ENCODE data around the gene ADIPOR2. TPM values are rescaled to one million over a fixed set of nuclear protein-coding genes. Genes with fewer than 3 reads are reported as not detected.

The ADIPOR2 gene
- total and polyA plus RNA-seq, 2 of the 4 experiments (the other 2 are of a cell fraction), result 20.0 to 24.9 TPM

- intact Hi-C loops (cut with micrococcal nuclease), result no loop called here
- DNase-seq (no peak), ATAC-seq (ENCODE audit: low read depth) (no peak)
- ChIA-PET POLR2A (ENCODE audit: unreplicated experiment) (no interaction called here), CTCF (no interaction called here)
- Histone ChIP-seq H3K9me3 (ENCODE audit: control insufficient read depth, insufficient read depth, low read length) (no peaks in the 10 kb centered on the region), H3K27ac (ENCODE audit: insufficient read depth, low read length) (no peak overlapping the region), H3K9me1 (ENCODE audit: insufficient read depth, low read length) (peaks cover 7% of the 10 kb centered on the region), H3K27me3 (ENCODE audit: control insufficient read depth, insufficient read depth, low read length) (peaks cover 35% of the 10 kb centered on the region), H3K4me3 (ENCODE audit: insufficient read depth, low read depth, low read length) (no peak overlapping the region), H3K14ac (replicated peaks; ENCODE audit: low read depth, low read length) (no peak overlapping the region), H2BK5ac (ENCODE audit: low read depth, low read length, poor library complexity, severe bottlenecking) (no peak overlapping the region), H4K91ac (ENCODE audit: insufficient read depth, low read depth, low read length) (no peak overlapping the region), H3K4ac (ENCODE audit: low read depth, low read length) (no peak overlapping the region), H2BK20ac (ENCODE audit: low read depth, low read length) (no peak overlapping the region), H2AFZ (replicated peaks; ENCODE audit: low read length, poor library complexity) (no peak overlapping the region), H2BK120ac (ENCODE audit: low read depth, low read length) (no peak overlapping the region), H4K5ac (ENCODE audit: low read depth, low read length) (no peak overlapping the region), H3K56ac (ENCODE audit: extremely low read depth, insufficient read depth, low read length) (no peak overlapping the region), H3K23ac (ENCODE audit: low read depth, low read length) (no peak overlapping the region), H3K36me3 (ENCODE audit: control insufficient read depth, insufficient read depth, low read length) (no peaks in the 10 kb centered on the region), H3K4me1 (ENCODE audit: control insufficient read depth, insufficient read depth, low read length) (no peaks in the 10 kb centered on the region; the same call in 1 of the 2 replicates), H3K9ac (ENCODE audit: low read depth, low read length) (no peak overlapping the region), H3K79me1 (ENCODE audit: low read depth in 1 of 2, low read length in 2 of 2) (no peaks in the 10 kb centered on the region), H3K4me2 (ENCODE audit: low read depth, low read length) (no peak overlapping the region), H4K20me1 (ENCODE audit: insufficient read depth, low read length) (no peaks in the 10 kb centered on the region), H2AK9ac (replicated peaks; ENCODE audit: low read depth, low read length, poor library complexity) (no peak overlapping the region), H4K8ac (ENCODE audit: low read depth in 2 of 2, low read length in 2 of 2) (no peak overlapping the region), H2AK5ac (ENCODE audit: low read depth, low read length) (no peak overlapping the region), H2BK15ac (ENCODE audit: low read depth, low read length) (no peak overlapping the region), H3K18ac (ENCODE audit: low read depth, low read length) (no peak overlapping the region)
- dilution Hi-C loops (cut with HindIII; ENCODE audit: low sequenced_read_pairs, unreplicated experiment), result no loop called here
- no CpG with 5 or more reads among the region's 8 CpGs for WGBS, 2 experiments (ENCODE audit: extremely low coverage in 2 of 2, insufficient read length in 1 of 2)
- TF ChIP-seq FOS (IDR thresholded peaks at IDR 0.05; ENCODE audit: low read depth, low read length) (no peak), CTCF (conservative IDR thresholded peaks at IDR 0.05; ENCODE audit: low read depth, low read length) (no peak), CEBPB (IDR thresholded peaks at IDR 0.05; ENCODE audit: low read depth, low read length) (no peak), MXI1 (IDR thresholded peaks at IDR 0.05; ENCODE audit: borderline replicate concordance, low read depth, low read length) (no peak), BHLHE40 (IDR thresholded peaks at IDR 0.05; ENCODE audit: low read depth, low read length) (no peak)
- no TSS peak for BruUV-seq (replicated peaks)
- in situ Hi-C loops (cut with MboI; ENCODE audit: low sequenced_read_pairs), result loop anchor here (25.0 kb wide), 1 partner anchor 473 kb away; no protein-coding TSS in a partner anchor
Observed at GRCh38 chr12:1814266-1814665, 123.4 kb downstream of the ADIPOR2 start.
